CD4-positive, alpha-beta T cell treated with Interleukin-2 at 100 ng/mL for 4 hours (primary cell): ENCODE data around the gene LUZP2.

ENCODE experiments used
- DNase-seq: peaks from one replicate; pipeline ENCODE4 v3.0.0-alpha.2; 2020; ENCODE audit warnings: low spot score

Gene LUZP2

DNA sequence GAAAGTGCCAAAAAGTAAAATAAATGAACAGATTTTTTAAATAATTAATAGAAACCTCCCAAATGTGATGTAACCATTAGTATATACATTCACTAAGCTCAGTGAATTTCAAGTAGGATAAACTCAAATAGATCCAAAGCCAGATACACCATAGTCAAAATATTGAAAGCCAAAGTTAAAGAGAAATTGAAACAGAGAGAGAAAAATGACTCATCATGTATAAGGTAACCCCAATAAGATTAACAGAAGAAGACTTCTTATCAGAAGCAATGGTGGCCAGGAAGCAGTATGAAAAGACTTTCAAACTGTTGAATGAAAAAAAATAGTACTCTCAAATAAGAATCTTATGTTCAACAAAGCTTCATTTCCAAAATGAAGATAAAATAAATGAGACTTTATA, 70.5 kb downstream of the LUZP2 start:
- no peak for DNase-seq

GRCh38 chr11:24572376-24572775, 75.5 kb downstream of the LUZP2 start:
- DNase-seq: no peak

DNA sequence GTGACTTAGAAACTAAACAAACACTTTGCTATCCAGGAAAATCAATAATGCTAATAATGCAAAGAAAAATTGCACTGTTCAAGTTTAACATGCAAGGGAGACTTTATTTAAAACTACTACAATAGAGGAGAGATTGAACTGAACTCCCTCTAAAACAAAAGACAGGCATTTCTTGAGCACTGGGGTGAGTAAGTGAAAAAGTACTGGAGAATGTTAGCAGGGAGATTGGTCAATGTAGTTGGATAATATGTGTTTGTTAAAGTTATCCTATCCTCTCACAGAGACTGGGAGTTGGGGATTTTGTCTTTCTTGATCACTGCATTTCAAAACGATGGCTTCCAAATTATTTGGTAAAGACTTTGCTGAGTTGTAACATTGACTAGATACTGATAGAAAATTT, 77.6 kb downstream of the LUZP2 start:
- no peak for DNase-seq

DNA sequence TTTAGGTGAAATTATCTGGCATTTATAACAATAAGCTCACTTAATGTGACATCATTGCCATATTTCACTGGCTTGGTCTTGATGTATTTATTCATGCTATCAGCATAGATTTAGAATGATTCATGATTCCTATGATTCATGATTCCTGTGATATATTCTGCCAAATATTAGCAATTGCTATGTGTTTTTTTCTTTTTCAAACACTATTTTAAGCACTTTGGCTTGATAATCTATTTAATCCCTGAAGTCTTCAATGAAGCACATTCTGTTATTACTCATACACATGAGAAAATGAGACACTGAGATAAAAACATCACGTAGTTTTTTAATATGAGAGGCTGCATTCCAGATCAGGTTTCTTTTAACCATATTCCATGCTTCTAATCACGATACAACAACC, 78.5 kb downstream of the LUZP2 start:
- no peak for DNase-seq

DNA sequence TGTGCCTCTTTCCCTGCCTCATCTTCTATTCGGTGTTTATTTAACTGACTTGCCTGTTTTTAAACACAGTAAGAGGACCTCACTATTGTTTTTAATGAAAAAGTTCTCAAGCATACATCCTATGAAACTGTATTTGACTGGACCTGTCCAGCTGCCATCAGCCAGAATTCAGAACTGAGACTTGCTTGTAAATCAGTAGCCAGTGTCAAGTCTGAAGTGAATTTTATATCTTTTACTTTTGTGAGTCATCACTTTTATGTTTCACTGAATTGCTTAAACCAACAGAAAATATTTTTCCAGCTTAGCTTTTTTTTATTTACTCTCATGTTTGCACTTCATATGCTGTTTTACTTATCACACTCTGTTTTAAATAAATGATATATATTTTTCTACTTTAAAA, 88.3 kb downstream of the LUZP2 start:
- no peak for DNase-seq

DNA sequence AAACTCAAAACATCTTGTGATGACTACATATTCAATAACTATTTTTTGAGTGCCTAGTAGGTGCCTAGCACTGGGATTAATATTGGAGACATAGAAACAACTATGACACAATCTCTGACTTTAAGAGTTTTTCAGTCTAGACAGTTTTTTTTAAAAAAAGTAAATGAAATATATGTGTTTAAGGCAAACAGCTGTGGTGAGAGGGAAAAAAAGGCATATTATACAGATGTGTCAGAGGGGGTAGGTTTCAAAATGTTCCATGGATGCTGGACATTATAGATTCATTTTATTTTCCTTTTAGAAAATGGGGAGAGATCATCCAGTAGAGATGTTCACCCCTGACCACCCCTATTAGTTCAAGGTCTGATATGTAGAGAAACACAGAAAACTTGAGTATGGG, 90.8 kb downstream of the LUZP2 start:
- no peak for DNase-seq

DNA sequence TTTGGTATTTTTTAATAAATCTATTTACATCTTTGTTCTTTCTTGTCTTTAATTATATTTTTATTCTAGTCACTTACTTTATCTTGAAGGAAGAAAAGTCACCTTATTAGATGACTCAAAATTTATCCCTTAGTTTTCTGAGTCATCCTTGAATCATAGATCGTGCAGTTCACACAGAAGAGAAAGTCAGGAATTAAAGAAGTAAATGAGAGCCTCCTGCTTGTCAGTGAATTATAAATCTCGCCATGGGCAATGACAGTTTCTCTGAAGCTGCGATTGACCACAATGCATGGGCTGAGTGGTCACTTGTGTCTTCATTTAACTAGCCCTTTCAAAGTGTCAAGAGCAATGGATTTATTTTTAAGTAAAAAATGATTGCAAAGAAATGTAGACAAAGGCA, 91.2 kb downstream of the LUZP2 start:
- no peak for DNase-seq

GRCh38 chr11:24589064-24589463, 92.2 kb downstream of the LUZP2 start:
- DNase-seq: no peak

GRCh38 chr11:24591283-24591682, 94.4 kb downstream of the LUZP2 start:
- DNase-seq: no peak

DNA sequence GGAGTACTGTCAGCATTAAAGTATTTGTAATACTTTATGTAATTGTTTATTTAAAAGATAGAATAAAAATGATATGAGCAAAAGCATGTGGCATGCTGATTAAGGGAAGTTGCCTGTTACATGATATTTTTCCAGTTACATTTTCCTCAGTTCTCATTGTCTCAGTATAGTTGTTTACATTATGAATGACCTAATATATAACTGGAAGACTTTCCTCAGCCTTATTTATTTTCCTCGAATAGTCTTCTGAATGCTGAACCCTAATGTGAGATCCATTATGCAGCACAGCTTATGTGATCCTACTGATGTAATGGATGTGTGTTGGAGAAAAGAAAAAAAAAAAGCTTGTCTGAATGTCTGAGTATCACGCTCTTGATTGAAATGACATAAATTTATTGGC, 95.5 kb downstream of the LUZP2 start:
- no peak for DNase-seq

- no peak for DNase-seq
Measured at GRCh38 chr11:24593332-24593731, 96.5 kb downstream of the LUZP2 start.

GRCh38 chr11:24594401-24594800, 97.5 kb downstream of the LUZP2 start:
- no peak for DNase-seq

DNA sequence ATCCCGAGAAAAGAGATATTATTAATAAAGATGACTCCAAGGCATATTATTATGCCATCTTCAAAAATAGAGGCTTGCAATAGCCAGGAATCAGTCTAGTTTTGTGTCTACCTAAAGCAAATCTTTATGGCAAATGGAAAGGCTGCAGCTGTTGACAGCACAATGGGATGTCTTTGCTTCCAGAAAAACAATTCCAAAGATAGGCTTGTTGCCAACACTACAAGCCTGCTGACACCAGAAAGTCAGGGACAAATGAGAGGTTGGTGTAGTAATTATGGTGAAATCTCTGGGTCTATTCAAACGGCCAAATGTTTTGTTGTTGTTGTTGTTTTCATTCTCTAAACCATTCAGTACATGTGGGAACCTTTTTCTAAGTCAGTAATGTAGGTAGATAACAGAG, 101.8 kb downstream of the LUZP2 start:
- DNase-seq: no peak

- no peak for DNase-seq
Measured at GRCh38 chr11:24609192-24610119, 112.6 kb downstream of the LUZP2 start.

- no peak for DNase-seq
Measured at GRCh38 chr11:24615451-24616160, 118.8 kb downstream of the LUZP2 start.

GRCh38 chr11:24617856-24618255, 121.0 kb downstream of the LUZP2 start:
- DNase-seq: no peak

DNA sequence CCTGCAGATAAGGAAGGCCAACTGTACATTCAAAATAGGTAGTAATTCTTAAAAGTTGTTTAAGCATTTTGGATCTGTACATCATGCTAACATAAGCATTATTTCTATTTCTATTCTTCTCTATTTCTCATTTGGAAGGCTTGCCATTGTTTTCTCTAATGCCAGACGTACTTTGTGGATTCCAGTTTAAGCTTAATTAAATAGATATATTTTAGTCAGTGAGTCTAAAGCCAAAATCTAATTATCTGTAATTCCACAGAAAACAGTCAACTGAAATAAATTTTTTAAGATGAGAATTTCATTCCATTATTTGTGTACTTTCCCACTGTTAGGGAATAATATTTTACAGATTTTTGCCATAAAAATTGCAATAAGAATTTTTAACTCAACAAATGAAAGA, 123.0 kb downstream of the LUZP2 start:
- DNase-seq: no peak

- no peak for DNase-seq
Measured at GRCh38 chr11:24622262-24622661, 125.4 kb downstream of the LUZP2 start.

DNA sequence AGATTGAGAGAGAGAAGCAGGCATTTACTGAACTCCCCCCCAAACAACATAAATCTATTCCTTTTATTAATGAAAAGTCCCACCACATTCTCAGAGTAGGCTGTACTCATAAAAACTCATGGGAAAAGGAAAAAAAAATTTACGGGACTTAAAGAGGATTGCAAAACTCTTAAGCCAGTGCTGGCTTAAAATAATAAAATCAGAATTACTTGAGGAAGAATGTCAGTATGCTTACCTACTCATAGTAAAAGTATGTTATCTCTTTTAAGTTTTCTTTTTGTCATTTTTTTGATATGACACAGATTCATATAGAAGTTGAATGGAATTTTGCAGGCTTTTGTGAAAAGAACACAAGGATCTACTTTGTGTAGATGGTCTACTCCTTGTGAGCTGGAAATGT, 126.3 kb downstream of the LUZP2 start:
- DNase-seq: no peak

- no peak for DNase-seq
Measured at GRCh38 chr11:24624432-24624831, 127.6 kb downstream of the LUZP2 start.

- no peak for DNase-seq
Measured at GRCh38 chr11:24625975-24626374, 129.1 kb downstream of the LUZP2 start.

GRCh38 chr11:24628224-24628776, 131.4 kb downstream of the LUZP2 start:
- no peak for DNase-seq

DNA sequence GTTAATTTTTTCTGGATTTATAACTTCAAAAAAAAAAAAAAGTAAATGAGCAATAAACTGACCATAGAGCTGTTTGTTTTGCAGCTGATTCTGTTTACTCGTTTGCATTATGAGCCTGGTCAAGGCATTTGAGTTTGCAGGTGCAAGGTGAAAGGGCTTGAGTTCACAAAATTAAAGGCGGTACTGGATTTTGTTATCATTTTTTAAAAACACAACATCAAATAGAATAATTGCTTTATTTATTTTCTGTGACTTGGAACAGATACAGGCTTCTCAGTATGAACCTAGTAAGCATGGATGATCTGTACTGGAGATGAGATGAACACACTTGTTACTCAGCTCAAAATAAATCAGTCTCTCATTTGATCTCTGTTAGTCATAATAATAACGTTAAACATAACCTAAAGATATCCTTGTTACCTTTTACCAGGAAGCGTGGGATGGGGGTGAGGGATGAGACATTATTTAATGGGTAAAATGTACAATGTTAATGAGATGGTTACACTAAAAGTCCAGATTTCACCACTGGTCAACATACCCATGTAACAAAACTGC, 137.8 kb downstream of the LUZP2 start:
- no peak for DNase-seq
